Spleen (tissue), 7 donors: ENCODE measurements around the gene BMPER.

Experiments
- CTCF ChIP-seq, 11 experiments: fragments of 200-600 bp in 7 of 11; fragments of 450-650 bp in 4 of 11; sonication (generic) in 4 of 11; IDR thresholded peaks in 8 of 11; conservative IDR thresholded peaks in 3 of 11; 1 replicate in 7 of 11; 2 replicates in 4 of 11; pipeline versions ENCODE4 v1.4.0 to v1.8.0; 2016 to 2021; ENCODE audit warnings: antibody characterized with exemption in 11 of 11, inconsistent platforms in 4 of 11, mild to moderate bottlenecking in 1 of 11
- POLR2A ChIP-seq, 3 donors: fragments of 450-650 bp; IDR thresholded peaks; one replicate each; pipeline ENCODE4 v1.5.1; 2017; ENCODE audit warnings: antibody characterized with exemption in 3 of 3, mild to moderate bottlenecking in 1 of 3
- donor health status: DM: no; HTN: no; CAD: no; lungs with moderate emphysema.
- donor health status: DM: no; HTN: no; CAD: no.
- donor health status: DM: no; HTN: no; CAD: no.

DNA sequence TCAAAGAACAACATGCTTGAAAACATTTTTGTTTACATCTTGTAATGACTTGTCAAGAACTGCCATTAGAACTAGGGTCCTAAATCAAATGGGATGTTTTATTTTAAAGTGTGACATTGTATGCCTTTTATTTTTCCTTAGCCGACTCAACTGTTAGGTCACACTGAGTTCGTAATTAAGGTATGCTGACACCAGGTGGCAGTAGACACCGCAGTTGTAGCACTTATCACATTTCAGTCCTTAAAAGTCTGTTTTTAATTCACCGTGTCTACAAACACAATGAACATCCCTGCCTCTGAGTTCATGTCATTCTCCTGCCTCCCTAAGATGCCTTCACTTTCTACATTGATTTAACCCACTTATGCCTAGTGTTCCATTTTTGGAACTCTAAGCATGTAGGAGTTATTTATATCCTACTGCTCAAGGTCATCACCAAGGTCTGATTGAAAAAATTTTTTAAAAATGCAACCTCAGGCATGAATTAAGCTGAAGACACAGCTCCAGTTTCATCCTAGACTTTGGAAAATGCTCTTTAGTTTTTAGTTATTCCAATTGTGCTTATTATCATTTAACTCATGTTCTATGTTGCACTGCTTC lies 186.1 kb downstream of the BMPER start:
- TF ChIP-seq POLR2A (IDR thresholded peaks at IDR 0.05) (no peak), CTCF (IDR thresholded peaks at IDR 0.05 in 8 of 11, conservative IDR thresholded peaks at IDR 0.05 in 3 of 11) (peak in 5 of 11 experiments; percentile 24 to 49 (median 26))
